A673 (cell line): Measurements from ENCODE around the gene PROCR. TPM values are rescaled to one million over a fixed set of nuclear protein-coding genes. Genes with fewer than 3 reads are reported as not detected.

Source experiments
- BruUV-seq: library from RNA; stranded (reverse); fragments of 400-500 nt; replicated peaks from 2 replicates; lab custom pipeline; 2021; lab: Mats Ljungman, UMichigan
- CTCF ChIA-PET: fragments of 300-600 bp; sonication (Branson Sonifier 250); formaldehyde crosslinking; loops from one replicate; lab custom pipeline; 2022; ENCODE audit warnings: antibody characterized with exemption; lab: Charles Lee
- POLR2A ChIA-PET: fragments of 300-600 bp; sonication (Branson Sonifier 250); formaldehyde crosslinking; loops from one replicate; lab custom pipeline; 2022; ENCODE audit warnings: antibody characterized with exemption; ENCODE audit not compliant: low non-redundant PET; lab: Charles Lee
- DNase-seq: peaks from one replicate; pipeline ENCODE4 v3.0.0-alpha.2; 2015; ENCODE audit warnings: low spot score
- H3K27ac ChIP-seq: fragments of 200-600 bp; sonication (generic); 2 replicates; pipeline ENCODE4 v1.5.1; 2016; ENCODE audit warnings: mixed run types, low read depth, mild to moderate bottlenecking, mixed read lengths, antibody characterized with exemption, low read length; ENCODE audit not compliant: poor library complexity, severe bottlenecking
- H3K27me3 ChIP-seq: fragments of 200-600 bp; sonication (generic); replicated peaks from 2 replicates; pipeline ENCODE4 v1.6.1; 2017; ENCODE audit warnings: mixed run types, low read depth, mild to moderate bottlenecking, mixed read lengths, antibody characterized with exemption, low read length; ENCODE audit not compliant: insufficient read depth, poor library complexity
- H3K36me3 ChIP-seq: fragments of 200-600 bp; sonication (generic); 2 replicates; pipeline ENCODE4 v1.6.1; 2016; ENCODE audit warnings: mixed run types, mild to moderate bottlenecking, mixed read lengths, antibody characterized with exemption, low read length; ENCODE audit not compliant: insufficient read depth, poor library complexity, severe bottlenecking
- H3K4me1 ChIP-seq: fragments of 200-600 bp; sonication (generic); 2 replicates; pipeline ENCODE4 v1.6.1; 2017; ENCODE audit warnings: mixed run types, mild to moderate bottlenecking, mixed read lengths, antibody characterized with exemption, low read length; ENCODE audit not compliant: insufficient read depth, poor library complexity, severe bottlenecking
- H3K4me3 ChIP-seq: fragments of 200-600 bp; sonication (generic); 2 replicates; pipeline ENCODE4 v1.5.1; 2016; ENCODE audit warnings: low read depth, mixed run types, mild to moderate bottlenecking, mixed read lengths, low read length; ENCODE audit not compliant: poor library complexity, severe bottlenecking
- H3K9me3 ChIP-seq: fragments of 200-600 bp; sonication (generic); 2 replicates; pipeline ENCODE4 v1.6.1; 2016; ENCODE audit warnings: mixed run types, low read depth, mild to moderate bottlenecking, mixed read lengths, antibody characterized with exemption, low read length; ENCODE audit not compliant: poor library complexity, severe bottlenecking
- CTCF ChIP-seq: fragments of 300-800, 200-600 bp; sonication (generic); conservative IDR thresholded peaks from 2 replicates; pipeline ENCODE4 v1.5.1; 2017; ENCODE audit warnings: low read depth, mild to moderate bottlenecking, antibody characterized with exemption, low read length, moderate library complexity, mixed read lengths
- EZH2 ChIP-seq: fragments of 200-600 bp; sonication (generic); IDR thresholded peaks from 2 replicates; pipeline ENCODE4 v1.6.1; 2017; ENCODE audit warnings: borderline replicate concordance, low read depth, mild to moderate bottlenecking, mixed read lengths, antibody characterized with exemption, low read length; ENCODE audit not compliant: poor library complexity, severe bottlenecking
- intact Hi-C: fragments of 100-400 bp; cut with micrococcal nuclease; formaldehyde crosslinking; loops from one replicate; pipeline ENCODE4 v1.10.0; 2022; ENCODE audit not compliant: unreplicated experiment
- total RNA-seq: library from RNA; stranded (reverse); gene quantifications from 2 replicates; pipeline ENCODE4 v1.2.3, GENCODE V29; 2021

Gene PROCR
- total RNA-seq, 1 experiment from 2014 or later, result 0.58 TPM

GRCh38 chr20:35135867-35136586 lies 35.8 kb upstream of the PROCR start:
- ChIA-PET POLR2A (no interaction called here), CTCF (no interaction called here)
- H3K9me3 ChIP-seq, result no peaks in the 10 kb centered on the region
- no peak overlapping the region for H3K4me3 ChIP-seq
- DNase-seq, result no peak
- intact Hi-C loops, result no loop called here
- no TSS peak for BruUV-seq
- TF ChIP-seq CTCF (no peak), EZH2 (no peak)
- no peak overlapping the region for H3K27ac ChIP-seq
- no peaks in the 10 kb centered on the region for H3K4me1 ChIP-seq
- H3K27me3 ChIP-seq, result no peaks in the 10 kb centered on the region
- H3K36me3 ChIP-seq, result peaks cover 8% of the 10 kb centered on the region

DNA sequence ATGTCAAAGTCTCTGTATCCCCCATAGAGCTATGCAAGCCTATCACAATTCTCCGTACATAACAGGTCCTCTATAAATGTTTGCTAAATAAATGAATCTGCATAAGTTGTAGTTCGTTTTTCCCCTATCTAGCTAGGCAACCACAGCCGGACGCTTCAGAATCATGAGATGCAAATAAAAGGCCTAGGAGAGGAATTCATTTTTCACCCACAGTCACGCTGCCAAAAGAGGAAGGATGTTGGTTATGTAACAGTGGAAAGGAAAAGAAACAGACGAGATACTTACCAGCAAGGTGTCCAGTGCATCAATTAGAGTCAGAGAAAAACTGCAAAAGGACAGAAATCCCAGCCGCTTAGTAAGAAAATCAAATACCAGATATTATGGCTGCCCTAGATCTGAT lies 27.2 kb upstream of the PROCR start:
- no TSS peak for BruUV-seq
- CTCF ChIA-PET, result interaction anchor here (0.6 to 1.1 kb wide), 8 partner anchors 31 to 302 kb away, joined by 3 to 8 read pairs (median 4); no protein-coding TSS in a partner anchor
- Histone ChIP-seq H3K4me3 (no peak overlapping the region), H3K27me3 (no peaks in the 10 kb centered on the region), H3K4me1 (no peaks in the 10 kb centered on the region), H3K36me3 (peaks cover 9% of the 10 kb centered on the region), H3K27ac (no peak overlapping the region), H3K9me3 (no peaks in the 10 kb centered on the region)
- no peak for TF ChIP-seq EZH2
- no peak for TF ChIP-seq CTCF
- POLR2A ChIA-PET, result no interaction called here
- DNase-seq, result no peak
- intact Hi-C loops, result loop anchor here (1.0 to 10.0 kb wide), 4 partner anchors 64 to 303 kb away; partner anchors contain the start of genes ACSS2 and GGT7

GRCh38 chr20:35145141-35145564 lies 26.7 kb upstream of the PROCR start:
- no TSS peak for BruUV-seq
- Histone ChIP-seq H3K9me3 (no peaks in the 10 kb centered on the region), H3K4me1 (no peaks in the 10 kb centered on the region), H3K4me3 (no peak overlapping the region), H3K27ac (no peak overlapping the region), H3K27me3 (no peaks in the 10 kb centered on the region), H3K36me3 (peaks cover 9% of the 10 kb centered on the region)
- ChIA-PET POLR2A (no interaction called here), CTCF (interaction anchor here (0.6 to 1.1 kb wide), 9 partner anchors 31 to 302 kb away, joined by 3 to 10 read pairs (median 4); partner anchors contain the start of gene EIF6)
- peak; percentile 71 for DNase-seq
- TF ChIP-seq EZH2 (no peak), CTCF (peak; percentile 80)
- intact Hi-C loops, result loop anchor here (1.0 to 10.0 kb wide), 4 partner anchors 63 to 302 kb away; partner anchors contain the start of genes ACSS2 and GGT7
